Measurements from ENCODE around the gene PRPF40A. TPM values are rescaled to one million over a fixed set of nuclear protein-coding genes. Genes with fewer than 3 reads are reported as not detected.

PRPF40A gene
- polyA plus RNA-seq, 1 donor (not counting 4 experiments of a cell fraction or from before 2014, with no cell fraction given): 104 TPM

DNA sequence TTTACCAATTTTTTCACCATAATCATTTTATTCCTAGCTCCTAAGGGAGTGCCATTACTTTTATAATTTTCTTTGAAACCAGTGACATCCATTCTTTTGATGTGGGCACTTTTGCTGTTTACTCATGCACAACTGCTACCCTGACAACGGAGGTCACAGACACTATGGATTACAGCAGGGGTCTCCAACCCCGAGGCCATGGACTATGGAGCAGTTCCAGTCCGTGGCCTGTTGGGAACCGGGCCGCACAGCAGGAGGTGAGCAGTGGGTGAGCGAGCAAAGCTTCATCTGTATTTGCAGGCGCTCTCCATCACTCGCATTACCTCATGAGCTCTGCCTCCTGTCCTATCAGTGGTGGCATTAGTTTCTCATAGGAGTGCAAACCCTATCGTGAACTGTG is 34.6 kb downstream of the PRPF40A start:
- FAIRE-seq (no peak), DNase-seq (ENCODE audit: low read depth, low spot score) (no peak)
- no peaks in the 10 kb centered on the region for H3K4me1 ChIP-seq (ENCODE audit: control insufficient read depth, extremely low read depth, insufficient read depth, low read length)
- no peak overlapping the region for H2AFZ ChIP-seq (ENCODE audit: control insufficient read depth, low read length)
- no peaks in the 10 kb centered on the region for H3K9me1 ChIP-seq (ENCODE audit: control insufficient read depth, extremely low read depth, insufficient read depth, low read length)
- no peak for TF ChIP-seq EZH2 (IDR thresholded peaks at IDR 0.05; ENCODE audit: low read length)
- TF ChIP-seq, protein P1, sequence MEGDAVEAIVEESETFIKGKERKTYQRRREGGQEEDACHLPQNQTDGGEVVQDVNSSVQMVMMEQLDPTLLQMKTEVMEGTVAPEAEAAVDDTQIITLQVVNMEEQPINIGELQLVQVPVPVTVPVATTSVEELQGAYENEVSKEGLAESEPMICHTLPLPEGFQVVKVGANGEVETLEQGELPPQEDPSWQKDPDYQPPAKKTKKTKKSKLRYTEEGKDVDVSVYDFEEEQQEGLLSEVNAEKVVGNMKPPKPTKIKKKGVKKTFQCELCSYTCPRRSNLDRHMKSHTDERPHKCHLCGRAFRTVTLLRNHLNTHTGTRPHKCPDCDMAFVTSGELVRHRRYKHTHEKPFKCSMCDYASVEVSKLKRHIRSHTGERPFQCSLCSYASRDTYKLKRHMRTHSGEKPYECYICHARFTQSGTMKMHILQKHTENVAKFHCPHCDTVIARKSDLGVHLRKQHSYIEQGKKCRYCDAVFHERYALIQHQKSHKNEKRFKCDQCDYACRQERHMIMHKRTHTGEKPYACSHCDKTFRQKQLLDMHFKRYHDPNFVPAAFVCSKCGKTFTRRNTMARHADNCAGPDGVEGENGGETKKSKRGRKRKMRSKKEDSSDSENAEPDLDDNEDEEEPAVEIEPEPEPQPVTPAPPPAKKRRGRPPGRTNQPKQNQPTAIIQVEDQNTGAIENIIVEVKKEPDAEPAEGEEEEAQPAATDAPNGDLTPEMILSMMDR (optimal IDR thresholded peaks at IDR 0.05 in 1 of 3, IDR thresholded peaks at IDR 0.05 in 1 of 3, conservative IDR thresholded peaks at IDR 0.05 in 1 of 3; ENCODE audit: extremely low read depth in 1 of 3, insufficient read depth in 2 of 3, low read length in 3 of 3): no peak
- no peak overlapping the region for H3K4me2 ChIP-seq (ENCODE audit: control insufficient read depth, extremely low read depth, insufficient read depth, low read depth, low read length)
- peaks cover 8 to 11% of the 10 kb centered on the region in 2 experiments for H3K36me3 ChIP-seq (ENCODE audit: control insufficient read depth in 2 of 2, extremely low read depth in 1 of 2, insufficient read depth in 2 of 2, low read length in 2 of 2)
- H3K79me2 ChIP-seq (ENCODE audit: control insufficient read depth, insufficient read depth, low read length): peaks cover 48% of the 10 kb centered on the region
- no peak overlapping the region for H3K27ac ChIP-seq (ENCODE audit: control insufficient read depth, insufficient read depth, low read length)
- H3K9ac ChIP-seq (ENCODE audit: control insufficient read depth, extremely low read depth, insufficient read depth, low read length): no peak overlapping the region
- no peaks in the 10 kb centered on the region for H3K9me3 ChIP-seq (ENCODE audit: control insufficient read depth, low read depth, low read length)
- no peaks in the 10 kb centered on the region for H3K27me3 ChIP-seq (ENCODE audit: control insufficient read depth, extremely low read depth, insufficient read depth, low read length)
- no peak overlapping the region for H3K4me3 ChIP-seq (ENCODE audit: control insufficient read depth in 2 of 3, extremely low read depth in 1 of 3, insufficient read depth in 2 of 3, low read depth in 1 of 3, low read length in 3 of 3)
- no peaks in the 10 kb centered on the region for H4K20me1 ChIP-seq (ENCODE audit: control insufficient read depth, extremely low read depth, insufficient read depth, low read length)
- dilution Hi-C loops (cut with MboI; ENCODE audit: extremely low pct_ligation_motif_present, low sequenced_read_pairs): no loop called here

DNA sequence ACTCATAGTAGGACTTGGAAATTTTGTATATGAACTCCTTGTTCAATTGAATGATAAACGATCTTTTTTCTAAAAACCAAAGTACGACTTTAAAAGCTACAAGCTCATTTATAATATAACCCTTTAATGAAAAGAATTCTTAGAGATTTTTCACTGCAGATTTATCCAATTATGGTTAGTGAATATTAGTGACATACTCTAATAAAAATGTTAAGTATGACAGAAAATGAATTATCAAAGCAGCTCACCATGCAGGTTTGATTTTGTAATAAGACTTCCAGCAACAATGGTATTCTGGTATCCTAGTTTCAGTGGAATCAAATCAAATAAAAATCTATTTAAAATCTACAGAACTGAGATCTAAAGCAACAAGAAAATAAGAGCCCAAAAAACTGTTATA is 38.5 kb downstream of the PRPF40A start:
- H3K27me3 ChIP-seq (ENCODE audit: control insufficient read depth, extremely low read depth, insufficient read depth, low read length): no peaks in the 10 kb centered on the region
- no peak for DNase-seq (ENCODE audit: low read depth, low spot score)
- H3K9ac ChIP-seq (ENCODE audit: control insufficient read depth, extremely low read depth, insufficient read depth, low read length): no peak overlapping the region
- peaks cover 10% of the 10 kb centered on the region for H3K79me2 ChIP-seq (ENCODE audit: control insufficient read depth, insufficient read depth, low read length)
- H3K36me3 ChIP-seq (ENCODE audit: control insufficient read depth in 2 of 2, extremely low read depth in 1 of 2, insufficient read depth in 2 of 2, low read length in 2 of 2): peaks cover 15% of the 10 kb centered on the region in 2 experiments
- dilution Hi-C loops (cut with MboI; ENCODE audit: extremely low pct_ligation_motif_present, low sequenced_read_pairs): no loop called here
- H3K4me1 ChIP-seq (ENCODE audit: control insufficient read depth, extremely low read depth, insufficient read depth, low read length): no peaks in the 10 kb centered on the region
- no peaks in the 10 kb centered on the region for H4K20me1 ChIP-seq (ENCODE audit: control insufficient read depth, extremely low read depth, insufficient read depth, low read length)
- TF ChIP-seq EZH2 (IDR thresholded peaks at IDR 0.05; ENCODE audit: low read length): no peak
- TF ChIP-seq, protein P1 (optimal IDR thresholded peaks at IDR 0.05 in 1 of 3, IDR thresholded peaks at IDR 0.05 in 1 of 3, conservative IDR thresholded peaks at IDR 0.05 in 1 of 3; ENCODE audit: extremely low read depth in 1 of 3, insufficient read depth in 2 of 3, low read length in 3 of 3): no peak
- no peaks in the 10 kb centered on the region for H3K9me1 ChIP-seq (ENCODE audit: control insufficient read depth, extremely low read depth, insufficient read depth, low read length)
- H2AFZ ChIP-seq (ENCODE audit: control insufficient read depth, low read length): no peak overlapping the region
- no peak overlapping the region for H3K27ac ChIP-seq (ENCODE audit: control insufficient read depth, insufficient read depth, low read length)
- H3K9me3 ChIP-seq (ENCODE audit: control insufficient read depth, low read depth, low read length): no peaks in the 10 kb centered on the region
- H3K4me2 ChIP-seq (ENCODE audit: control insufficient read depth, extremely low read depth, insufficient read depth, low read depth, low read length): no peak overlapping the region
- FAIRE-seq: no peak
- H3K4me3 ChIP-seq (ENCODE audit: control insufficient read depth in 2 of 3, extremely low read depth in 1 of 3, insufficient read depth in 2 of 3, low read depth in 1 of 3, low read length in 3 of 3): no peak overlapping the region

All from keratinocyte (primary cell).